ENCODE results near the gene HSFX1.
"Not testable (repeated sequence)": the region's sequence is repeated elsewhere in the genome, so short reads cannot be mapped to it uniquely, and the experiment has no call there.

Gene HSFX1

DNA sequence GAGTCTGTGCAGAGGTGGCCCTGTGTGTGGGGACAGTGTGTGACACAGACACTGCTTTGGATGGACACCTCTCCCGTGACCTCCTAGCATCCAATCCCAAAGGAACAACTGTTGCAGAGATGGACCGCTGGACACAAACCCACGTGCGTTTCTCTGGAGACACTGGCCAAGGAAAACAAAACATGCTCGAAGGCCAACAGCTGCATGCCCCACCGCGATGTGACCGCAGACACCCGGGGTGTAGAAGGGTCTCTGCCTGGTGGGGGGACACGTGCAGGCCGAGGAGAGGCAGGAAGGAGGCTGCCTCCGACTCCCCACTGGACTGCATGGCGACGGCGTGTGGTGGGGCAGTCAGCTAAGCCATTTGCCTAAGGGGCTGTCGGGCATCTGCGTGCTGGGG is at the start of gene HSFX1:
Gene HSFX1, plus strand, starts transcription at position 301 of the 400 bp plus-strand sequence. CDS start 614 bp downstream, outside the sequence.
- not testable (repeated sequence) for H3K27ac ChIP-seq; H3K4me2 ChIP-seq; H3K27me3 ChIP-seq; H3K9ac ChIP-seq; H4K20me1 ChIP-seq; H3K9me3 ChIP-seq (replicated peaks in 1 of 11); H3K4me3 ChIP-seq; H3K4me1 ChIP-seq; H3K36me3 ChIP-seq

DNA sequence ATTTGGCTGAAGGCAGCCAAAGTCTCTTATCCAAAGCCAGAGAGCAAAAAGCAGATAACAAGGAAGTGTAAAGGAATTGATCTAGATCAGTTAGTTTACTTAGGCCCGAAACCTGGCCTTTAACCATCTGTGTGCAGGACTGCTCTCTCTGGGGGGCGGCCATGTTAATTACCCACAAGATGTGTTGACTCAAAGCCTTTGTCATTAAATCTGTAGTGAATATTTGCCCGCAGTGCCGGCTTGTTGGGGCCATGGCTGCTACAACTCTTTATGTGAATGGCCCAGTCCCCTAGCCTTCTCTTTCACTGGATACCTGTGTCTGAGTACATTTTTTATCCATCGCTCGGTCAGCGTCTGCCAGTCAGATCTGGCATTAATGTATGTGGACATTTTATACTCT is 46.6 kb upstream of the HSFX1 start:
- H3K4me2 ChIP-seq; H3K27me3 ChIP-seq; H3K27ac ChIP-seq; H3K9me3 ChIP-seq (replicated peaks in 1 of 11); H3K36me3 ChIP-seq; H3K9ac ChIP-seq; H3K4me1 ChIP-seq; H3K4me3 ChIP-seq; H4K20me1 ChIP-seq: not testable (repeated sequence)

DNA sequence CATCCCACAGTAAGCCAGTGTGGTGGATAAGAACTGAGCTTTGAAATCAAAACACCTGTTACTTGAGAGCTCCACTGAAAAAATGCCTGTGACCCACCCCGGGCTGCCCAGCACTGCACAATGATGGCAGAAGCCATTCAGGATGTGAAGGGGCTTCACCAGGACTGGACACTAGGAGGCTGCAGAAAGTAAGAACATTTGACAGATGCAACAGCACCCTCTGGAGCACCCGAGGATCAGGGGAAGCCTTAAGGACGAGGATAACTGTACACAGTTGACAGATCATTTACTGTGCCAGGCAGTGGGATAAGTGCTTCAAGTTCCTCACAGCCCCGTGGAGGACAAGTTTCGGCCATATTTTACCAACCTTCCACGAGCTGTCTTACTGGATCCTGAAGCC is 31.6 kb upstream of the HSFX1 start:
- not testable (repeated sequence) for H3K27ac ChIP-seq; H3K4me1 ChIP-seq; H3K9ac ChIP-seq; H3K4me3 ChIP-seq; H3K9me3 ChIP-seq (replicated peaks in 1 of 11); H4K20me1 ChIP-seq; H3K4me2 ChIP-seq; H3K36me3 ChIP-seq; H3K27me3 ChIP-seq

- not testable (repeated sequence) for H3K4me2 ChIP-seq; H4K20me1 ChIP-seq; H3K4me3 ChIP-seq; H3K4me1 ChIP-seq; H3K27me3 ChIP-seq; H3K9ac ChIP-seq; H3K27ac ChIP-seq; H3K36me3 ChIP-seq; H3K9me3 ChIP-seq (replicated peaks in 1 of 11)
Measured at GRCh38 chrX:149746390-149747007, 27.4 kb upstream of the HSFX1 start.

- Histone ChIP-seq H3K27me3 (no peaks in the 10 kb centered on the region), H3K4me3 (no peak overlapping the region), H3K36me3 (no peaks in the 10 kb centered on the region), H3K9ac (no peak overlapping the region), H3K4me1 (no peaks in the 10 kb centered on the region), H3K4me2 (no peak overlapping the region), H3K27ac (no peak overlapping the region), H3K9me3 (replicated peaks in 1 of 11) (peaks cover 0 to 6% (median 0%) of the 10 kb centered on the region in 11 experiments; a peak in 3 of 22 replicates), H4K20me1 (no peaks in the 10 kb centered on the region)
- no peak for TF ChIP-seq Cebpa-rat (IDR thresholded peaks at IDR 0.05)
Measured at GRCh38 chrX:149757206-149758067, 16.4 kb upstream of the HSFX1 start.

DNA sequence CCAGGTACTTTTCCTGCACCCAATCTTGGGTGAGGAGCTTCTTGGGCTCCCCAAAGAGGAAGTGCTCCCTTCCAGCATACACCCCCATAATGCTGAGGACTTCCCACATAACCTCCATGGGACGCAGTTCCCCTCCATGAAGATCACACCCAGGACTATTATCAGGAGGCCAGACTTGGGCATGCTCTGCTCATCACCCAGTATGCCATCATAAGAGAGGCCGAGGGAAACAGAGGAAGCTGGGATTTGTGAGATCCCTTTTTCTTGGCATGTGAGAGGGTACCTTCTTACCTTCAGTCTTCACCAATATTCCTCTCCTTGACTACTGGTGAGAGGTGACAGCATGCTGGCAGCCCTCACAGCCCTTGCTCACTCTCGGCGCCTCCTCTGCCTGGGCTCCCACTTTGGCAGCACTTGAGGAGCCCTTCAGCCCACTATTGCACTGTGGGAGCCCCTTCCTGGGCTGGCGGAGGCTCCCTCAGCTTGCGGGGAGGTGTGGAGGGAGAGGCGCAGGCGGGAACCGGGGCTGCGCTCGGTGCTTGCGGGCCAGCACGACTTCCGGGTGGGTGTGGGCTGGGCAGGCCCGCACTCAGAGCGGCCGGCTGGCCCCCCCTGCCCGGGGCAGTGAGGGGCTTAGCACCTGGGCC is 15.7 kb upstream of the HSFX1 start:
- Histone ChIP-seq H3K4me3 (no peak overlapping the region), H3K27ac (no peak overlapping the region), H3K27me3 (no peaks in the 10 kb centered on the region), H3K4me1 (no peaks in the 10 kb centered on the region), H4K20me1 (no peaks in the 10 kb centered on the region), H3K36me3 (no peaks in the 10 kb centered on the region), H3K4me2 (no peak overlapping the region), H3K9ac (no peak overlapping the region), H3K9me3 (replicated peaks in 1 of 11) (peaks cover 0 to 6% (median 0%) of the 10 kb centered on the region in 11 experiments; a peak in 3 of 22 replicates)
- TF ChIP-seq Cebpa-rat (IDR thresholded peaks at IDR 0.05) = no peak

DNA sequence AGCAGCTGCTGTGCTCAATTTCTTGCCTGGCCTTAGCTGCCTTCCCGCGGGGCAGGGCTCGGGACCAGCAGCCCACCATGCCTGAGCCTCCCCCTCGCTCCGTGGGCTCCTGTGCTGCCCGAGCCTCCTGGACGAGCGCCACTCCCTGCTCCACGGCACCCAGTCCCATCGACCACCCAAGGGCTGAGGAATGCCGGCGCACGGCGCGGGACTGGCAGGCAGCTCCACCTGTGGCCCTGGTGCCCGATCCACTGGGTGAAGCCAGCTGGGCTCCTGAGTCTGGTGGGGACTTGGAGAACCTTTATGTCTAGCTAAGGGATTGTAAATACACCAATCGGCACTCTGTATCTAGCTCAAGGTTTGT is 15.2 kb upstream of the HSFX1 start:
- not testable (repeated sequence) for H3K9ac ChIP-seq; H3K27me3 ChIP-seq; H3K36me3 ChIP-seq; H4K20me1 ChIP-seq; H3K4me3 ChIP-seq; H3K4me2 ChIP-seq; H3K4me1 ChIP-seq; H3K27ac ChIP-seq; H3K9me3 ChIP-seq (replicated peaks in 1 of 11)

DNA sequence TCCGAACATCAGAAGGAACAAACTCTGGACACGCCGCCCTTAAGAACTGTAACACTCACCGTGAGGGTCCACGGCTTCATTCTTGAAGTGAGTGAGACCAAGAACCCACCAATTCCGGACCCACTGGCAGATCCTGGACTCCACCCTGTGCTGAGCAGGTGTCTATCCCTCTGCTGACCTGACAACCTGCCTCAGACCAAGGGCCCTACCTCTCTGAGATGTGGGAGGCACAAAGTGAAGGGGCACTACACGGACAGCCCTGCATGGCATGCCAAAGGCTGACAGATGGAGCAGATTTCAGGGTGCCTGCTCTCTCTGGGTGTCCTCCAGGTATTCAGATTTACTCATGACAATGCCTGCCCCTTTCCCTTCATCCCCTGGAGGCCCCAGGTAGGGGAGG is 14.0 kb upstream of the HSFX1 start:
- H3K4me3 ChIP-seq = no peak overlapping the region
- H3K27ac ChIP-seq = no peak overlapping the region
- no peaks in the 10 kb centered on the region for H4K20me1 ChIP-seq
- H3K9ac ChIP-seq = no peak overlapping the region
- H3K27me3 ChIP-seq = no peaks in the 10 kb centered on the region
- no peaks in the 10 kb centered on the region for H3K36me3 ChIP-seq
- H3K4me1 ChIP-seq = no peaks in the 10 kb centered on the region
- no peak overlapping the region for H3K4me2 ChIP-seq
- TF ChIP-seq Cebpa-rat (IDR thresholded peaks at IDR 0.05) = no peak
- H3K9me3 ChIP-seq (replicated peaks in 1 of 11) = peaks cover 0 to 6% (median 0%) of the 10 kb centered on the region in 11 experiments; a peak in 3 of 22 replicates

- Histone ChIP-seq H3K4me1 (no peaks in the 10 kb centered on the region), H3K27ac (no peak overlapping the region), H3K4me3 (no peak overlapping the region), H3K27me3 (no peaks in the 10 kb centered on the region), H3K9me3 (replicated peaks in 1 of 11) (peaks cover 0 to 6% (median 0%) of the 10 kb centered on the region in 11 experiments; a peak in 3 of 22 replicates), H3K4me2 (no peak overlapping the region), H3K9ac (no peak overlapping the region), H3K36me3 (no peaks in the 10 kb centered on the region), H4K20me1 (no peaks in the 10 kb centered on the region)
- no peak for TF ChIP-seq Cebpa-rat (IDR thresholded peaks at IDR 0.05)
Measured at GRCh38 chrX:149760965-149761364, 12.9 kb upstream of the HSFX1 start.

DNA sequence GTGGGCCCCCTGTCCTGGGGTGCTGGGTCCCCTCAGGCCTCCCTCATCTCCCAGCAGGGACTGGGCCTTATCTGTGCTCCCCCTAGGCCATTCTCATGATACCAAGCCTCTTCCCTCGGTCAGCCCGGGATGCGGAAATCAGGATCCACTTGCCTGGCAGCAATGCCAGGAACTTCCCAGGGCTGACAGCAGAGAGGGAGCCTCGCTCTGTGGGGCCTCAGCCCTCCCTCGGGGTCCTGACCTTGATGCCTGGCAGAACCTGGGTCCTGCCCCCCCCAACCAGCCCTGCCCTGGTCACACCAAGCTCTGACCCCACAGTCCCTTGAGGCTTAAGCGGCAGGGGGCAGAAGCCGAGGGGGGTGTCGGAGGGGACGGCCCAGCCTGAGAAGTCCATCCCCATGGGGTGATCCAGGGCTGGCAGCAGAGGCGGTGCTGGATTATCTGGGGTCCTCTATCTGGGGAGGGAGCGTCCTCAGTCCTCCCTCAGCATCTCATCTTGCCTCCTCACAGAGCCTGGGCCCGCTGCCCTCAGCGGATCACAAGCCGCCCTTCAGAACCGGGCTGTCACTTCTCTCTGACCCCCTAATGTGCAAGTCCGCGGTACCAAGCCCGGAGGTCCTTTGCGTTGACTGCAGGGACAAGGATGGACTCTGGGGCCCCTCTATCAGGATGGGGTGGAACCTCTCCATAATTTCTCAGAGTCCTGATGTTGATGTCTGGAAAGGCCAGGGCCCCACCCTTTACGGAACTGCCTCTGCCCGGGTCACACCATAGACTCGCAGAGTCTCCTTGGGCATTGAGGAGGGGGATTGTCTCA is 11.8 kb upstream of the HSFX1 start:
- not testable (repeated sequence) for H3K4me3 ChIP-seq; H3K27ac ChIP-seq; H4K20me1 ChIP-seq; H3K4me2 ChIP-seq; H3K27me3 ChIP-seq; H3K36me3 ChIP-seq; H3K9ac ChIP-seq; H3K4me1 ChIP-seq; H3K9me3 ChIP-seq (replicated peaks in 1 of 11)

Measured in BLaER1 treated with 17β-estradiol and CSF1 and Interleukin-3, amounts not matched to agents 10 nM and 100 nM (cell line).